ENCODE results near the gene BTG1.
"Not testable (repeated sequence)": the region's sequence is repeated elsewhere in the genome, so short reads cannot be mapped to it uniquely, and the experiment has no call there.

The BTG1 gene

GRCh38 chr12:92147491-92147890 lies 1.8 kb upstream of the BTG1 start:
- no peak for DNase-seq

GRCh38 chr12:92146497-92147224 lies 1.0 kb upstream of the BTG1 start:
- DNase-seq: no peak

- DNase-seq: peak; percentile 31
Measured at GRCh38 chr12:92145481-92145730, 240 bp downstream of the BTG1 start.

GRCh38 chr12:92144631-92145480 lies 790 bp downstream of the BTG1 start:
- peak; percentile 34 for DNase-seq

GRCh38 chr12:92143686-92144630 lies 1.7 kb downstream of the BTG1 start:
- DNase-seq: peak; percentile 45

GRCh38 chr12:92143258-92143657 lies 2.4 kb downstream of the BTG1 start:
- no peak for DNase-seq

- no peak for DNase-seq
Measured at GRCh38 chr12:92142251-92142926, 3.3 kb downstream of the BTG1 start.

- no peak for DNase-seq
Measured at GRCh38 chr12:92141591-92142121, 4.0 kb downstream of the BTG1 start.

- no peak for DNase-seq
Measured at GRCh38 chr12:92140896-92141536, 4.6 kb downstream of the BTG1 start.

- no peak for DNase-seq
Measured at GRCh38 chr12:92140156-92140555, 5.5 kb downstream of the BTG1 start.

- no peak for DNase-seq
Measured at GRCh38 chr12:92139634-92140150, 6.0 kb downstream of the BTG1 start.

GRCh38 chr12:92138626-92139025 lies 7.0 kb downstream of the BTG1 start:
- DNase-seq: no peak

- no peak for DNase-seq
Measured at GRCh38 chr12:92138144-92138543, 7.5 kb downstream of the BTG1 start.

GRCh38 chr12:92136965-92137721 lies 8.5 kb downstream of the BTG1 start:
- no peak for DNase-seq

- DNase-seq: no peak
Measured at GRCh38 chr12:92136026-92136730, 9.5 kb downstream of the BTG1 start.

GRCh38 chr12:92135541-92135940 lies 10.1 kb downstream of the BTG1 start:
- not testable (repeated sequence) for DNase-seq

GRCh38 chr12:92134638-92135274 lies 10.9 kb downstream of the BTG1 start:
- DNase-seq: no peak

GRCh38 chr12:92133795-92134637 lies 11.6 kb downstream of the BTG1 start:
- no peak for DNase-seq

GRCh38 chr12:92133171-92133570 lies 12.5 kb downstream of the BTG1 start:
- DNase-seq: no peak
